GM10266 (cell line): ENCODE measurements around the gene UNCX.

Source experiments
- DNase-seq: peaks from one replicate; pipeline ENCODE4 v3.0.0; 2012; ENCODE audit errors: extremely low spot score
- TF ChIP-seq, protein P1 (sequence below): IDR thresholded peaks from 2 replicates; pipeline ENCODE4 v1.5.1; 2012; ENCODE audit warnings: mild to moderate bottlenecking, low read depth; ENCODE audit not compliant: control insufficient read depth, insufficient read depth; ENCODE audit errors: missing control alignments

Gene UNCX

GRCh38 chr7:1230411-1231213 lies 2.1 kb upstream of the UNCX start:
- TF ChIP-seq, protein P1, sequence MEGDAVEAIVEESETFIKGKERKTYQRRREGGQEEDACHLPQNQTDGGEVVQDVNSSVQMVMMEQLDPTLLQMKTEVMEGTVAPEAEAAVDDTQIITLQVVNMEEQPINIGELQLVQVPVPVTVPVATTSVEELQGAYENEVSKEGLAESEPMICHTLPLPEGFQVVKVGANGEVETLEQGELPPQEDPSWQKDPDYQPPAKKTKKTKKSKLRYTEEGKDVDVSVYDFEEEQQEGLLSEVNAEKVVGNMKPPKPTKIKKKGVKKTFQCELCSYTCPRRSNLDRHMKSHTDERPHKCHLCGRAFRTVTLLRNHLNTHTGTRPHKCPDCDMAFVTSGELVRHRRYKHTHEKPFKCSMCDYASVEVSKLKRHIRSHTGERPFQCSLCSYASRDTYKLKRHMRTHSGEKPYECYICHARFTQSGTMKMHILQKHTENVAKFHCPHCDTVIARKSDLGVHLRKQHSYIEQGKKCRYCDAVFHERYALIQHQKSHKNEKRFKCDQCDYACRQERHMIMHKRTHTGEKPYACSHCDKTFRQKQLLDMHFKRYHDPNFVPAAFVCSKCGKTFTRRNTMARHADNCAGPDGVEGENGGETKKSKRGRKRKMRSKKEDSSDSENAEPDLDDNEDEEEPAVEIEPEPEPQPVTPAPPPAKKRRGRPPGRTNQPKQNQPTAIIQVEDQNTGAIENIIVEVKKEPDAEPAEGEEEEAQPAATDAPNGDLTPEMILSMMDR: no peak
- DNase-seq: no peak

DNA sequence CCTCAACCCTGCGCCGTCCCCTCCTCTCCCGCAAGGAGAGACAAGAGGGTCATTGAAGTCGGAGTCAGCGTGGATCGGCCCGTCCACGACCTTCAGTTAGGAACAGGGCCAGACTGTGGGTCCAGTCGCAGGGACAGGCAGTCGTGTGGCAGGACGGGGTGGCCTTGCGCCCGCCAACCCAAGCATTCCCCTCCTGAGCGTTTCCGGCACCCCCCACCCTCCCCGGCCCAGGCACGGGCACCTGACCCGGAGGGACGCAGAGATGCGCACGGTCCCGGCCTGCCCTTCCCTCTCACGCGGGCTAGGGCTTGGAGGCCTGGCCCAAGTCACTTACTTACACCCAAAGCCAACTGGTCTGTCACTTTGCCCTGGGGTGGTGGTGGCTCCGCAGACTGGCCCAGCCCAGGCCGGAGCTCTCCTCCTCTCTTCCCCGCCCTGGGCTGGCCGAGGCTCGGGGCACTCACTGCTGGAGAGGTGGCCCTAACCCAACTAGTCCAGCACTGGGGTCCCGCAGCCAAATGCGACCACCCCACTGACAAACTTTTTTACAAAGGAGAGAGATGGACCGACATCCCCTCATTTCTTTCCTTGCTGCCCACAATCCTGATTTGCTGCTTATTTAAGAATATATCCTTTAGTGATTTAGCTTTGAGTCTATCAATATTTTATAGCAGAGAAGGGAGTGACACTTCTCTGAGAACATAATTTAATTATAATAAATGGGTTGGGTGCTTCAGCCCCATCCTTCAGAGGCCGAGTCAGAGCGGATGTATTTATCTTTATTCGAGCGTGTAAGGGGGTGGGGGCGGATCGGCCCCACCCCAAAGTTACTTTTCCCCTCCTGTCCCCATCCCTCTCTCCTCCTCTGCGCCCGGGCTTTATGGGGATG lies 1.2 kb upstream of the UNCX start:
- no peak for DNase-seq
- TF ChIP-seq, protein P1: no peak

GRCh38 chr7:1232103-1232466 lies 587 bp upstream of the UNCX start:
- no peak for DNase-seq
- TF ChIP-seq, protein P1: no peak

GRCh38 chr7:1233333-1234048 lies 819 bp downstream of the UNCX start:
- no peak for DNase-seq
- TF ChIP-seq, protein P1: no peak

DNA sequence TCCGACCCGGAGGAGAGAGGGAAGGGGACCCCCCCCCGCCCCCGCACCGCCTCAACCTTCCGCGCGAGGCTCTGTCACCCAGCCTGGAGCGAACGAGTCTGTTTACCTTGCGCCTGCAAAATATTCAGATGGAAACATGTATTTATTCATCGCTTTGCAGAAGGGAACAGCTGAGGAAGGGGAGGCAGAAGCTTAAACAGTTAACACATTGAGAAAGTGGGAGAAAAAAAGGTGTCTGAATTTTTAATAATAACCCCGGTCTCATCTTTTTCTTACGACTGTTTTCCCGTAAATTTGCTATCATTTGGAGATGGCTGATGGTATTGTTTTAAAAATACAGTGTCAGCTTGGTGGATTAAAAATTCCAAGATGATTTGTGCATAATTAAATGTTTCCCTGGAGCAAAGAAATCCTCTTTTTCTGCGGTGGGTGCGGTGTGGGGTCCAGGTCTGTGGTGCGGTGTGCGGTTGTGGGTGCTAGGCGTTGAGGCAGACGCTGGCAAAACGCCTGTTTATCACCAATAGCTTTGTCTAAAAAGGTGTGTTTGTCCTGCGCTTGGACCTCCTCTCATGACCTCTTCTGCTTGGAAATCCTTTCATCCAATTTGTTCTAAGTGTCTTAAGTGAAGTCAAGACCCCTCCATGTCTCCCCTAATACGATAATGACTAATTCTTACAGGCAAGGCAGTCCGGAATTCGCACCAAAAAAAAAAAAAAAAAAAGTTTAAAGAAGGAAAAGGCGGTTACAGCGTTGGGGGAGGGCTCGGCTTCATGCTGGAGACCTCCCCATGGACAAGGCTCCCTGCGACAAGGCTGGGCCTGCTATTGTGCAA lies 1.6 kb downstream of the UNCX start:
- DNase-seq: no peak
- TF ChIP-seq, protein P1: no peak

- DNase-seq: no peak
- TF ChIP-seq, protein P1: no peak
Measured at GRCh38 chr7:1234881-1235500, 2.3 kb downstream of the UNCX start.
